CD14-positive monocyte (primary cell): ENCODE measurements around the gene AKAP6. TPM values are rescaled to one million over a fixed set of nuclear protein-coding genes. Genes with fewer than 3 reads are reported as not detected.

Experiments
- DNase-seq, 3 donors: peaks; one replicate each; pipeline ENCODE4 v3.0.0-alpha.2; 2011 to 2022
- H2AFZ ChIP-seq: 2 replicates; pipeline ENCODE4 v1.6.0; 2012; ENCODE audit warnings: mild to moderate bottlenecking, low read depth, low read length, inconsistent platforms; ENCODE audit not compliant: insufficient read depth, poor library complexity, severe bottlenecking
- H3K27ac ChIP-seq, 2 donors: 1 replicate in 1 of 2; 2 replicates in 1 of 2; pipeline ENCODE4 v1.5.1; 2012 to 2013; ENCODE audit warnings: low read length in 2 of 2, control low read depth in 1 of 2, inconsistent platforms in 1 of 2, low read depth in 1 of 2, mild to moderate bottlenecking in 1 of 2
- H3K27me3 ChIP-seq, 2 donors: one replicate each; pipeline versions ENCODE4 v1.6.0 to v1.6.1; 2011 to 2013; ENCODE audit warnings: low read length in 2 of 2; ENCODE audit not compliant: control insufficient read depth in 2 of 2, insufficient read depth in 2 of 2
- H3K36me3 ChIP-seq, 2 donors: replicated peaks in 1 of 2; 1 replicate in 1 of 2; 2 replicates in 1 of 2; pipeline versions ENCODE4 v1.5.1 to v1.6.1; 2012 to 2013; ENCODE audit warnings: low read length in 2 of 2, control low read depth in 1 of 2, inconsistent platforms in 1 of 2, mild to moderate bottlenecking in 1 of 2; ENCODE audit not compliant: insufficient read depth in 2 of 2, control insufficient read depth in 1 of 2
- H3K4me1 ChIP-seq, 2 donors: 1 replicate in 1 of 2; 2 replicates in 1 of 2; pipeline versions ENCODE4 v1.5.1 to v1.6.1; 2012 to 2013; ENCODE audit warnings: low read length in 2 of 2, control low read depth in 1 of 2, inconsistent platforms in 1 of 2, mild to moderate bottlenecking in 1 of 2, moderate library complexity in 1 of 2; ENCODE audit not compliant: insufficient read depth in 2 of 2, control insufficient read depth in 1 of 2
- H3K4me2 ChIP-seq: replicated peaks from 2 replicates; pipeline ENCODE3; 2012; ENCODE audit warnings: low read length, moderate library complexity, mild to moderate bottlenecking; ENCODE audit not compliant: poor library complexity, severe bottlenecking; ENCODE audit errors: extremely low read depth
- H3K4me3 ChIP-seq, 3 experiments: fragments of 200-600 bp in 1 of 3; sonication (generic) in 1 of 3; replicated peaks in 1 of 3; 1 replicate in 2 of 3; 2 replicates in 1 of 3; pipeline ENCODE4 v1.5.1; 2011 to 2013; ENCODE audit warnings: low read length in 3 of 3, mild to moderate bottlenecking in 3 of 3, control low read depth in 2 of 3, low read depth in 2 of 3, inconsistent platforms in 1 of 3, moderate library complexity in 1 of 3
- H3K79me2 ChIP-seq: 2 replicates; pipeline ENCODE4 v1.6.0; 2012; ENCODE audit warnings: mild to moderate bottlenecking, control low read depth, inconsistent platforms, low read length, moderate library complexity; ENCODE audit not compliant: insufficient read depth
- H3K9ac ChIP-seq: 2 replicates; pipeline ENCODE4 v1.6.0; 2017; ENCODE audit warnings: low read length, mild to moderate bottlenecking; ENCODE audit not compliant: insufficient read depth, poor library complexity, severe bottlenecking
- H3K9me3 ChIP-seq, 2 donors: replicated peaks in 1 of 2; 1 replicate in 1 of 2; 2 replicates in 1 of 2; pipeline versions ENCODE4 v1.5.1 to v1.6.1; 2012 to 2013; ENCODE audit warnings: low read length in 2 of 2, control low read depth in 1 of 2; ENCODE audit not compliant: control insufficient read depth in 1 of 2, insufficient read depth in 1 of 2
- H4K20me1 ChIP-seq: 2 replicates; pipeline ENCODE4 v1.6.0; 2012; ENCODE audit warnings: mild to moderate bottlenecking, low read length, control low read depth, moderate library complexity; ENCODE audit not compliant: insufficient read depth
- H3K27ac Mint-ChIP-seq, 7 donors: one replicate each; pipeline ENCODE4 v1.8.0; 2020; ENCODE audit warnings: mild to moderate bottlenecking in 7 of 7, mixed read lengths in 7 of 7, moderate library complexity in 6 of 7, inconsistent platforms in 2 of 7
- H3K27me3 Mint-ChIP-seq, 3 donors: one replicate each; pipeline ENCODE4 v1.8.0; 2021 to 2022; ENCODE audit warnings: low read depth in 3 of 3, mild to moderate bottlenecking in 3 of 3, mixed read lengths in 3 of 3, moderate library complexity in 3 of 3, inconsistent platforms in 1 of 3
- H3K36me3 Mint-ChIP-seq, 2 donors: one replicate each; pipeline ENCODE4 v1.8.0; 2020; ENCODE audit warnings: mixed read lengths in 2 of 2, inconsistent platforms in 1 of 2, mild to moderate bottlenecking in 1 of 2
- H3K4me1 Mint-ChIP-seq: one replicate; pipeline ENCODE4 v1.8.0; 2020; ENCODE audit warnings: mild to moderate bottlenecking, mixed read lengths
- H3K4me3 Mint-ChIP-seq, 2 donors: one replicate each; pipeline ENCODE4 v1.8.0; 2020; ENCODE audit warnings: mild to moderate bottlenecking in 2 of 2, mixed read lengths in 2 of 2, moderate library complexity in 1 of 2
- H3K9me3 Mint-ChIP-seq, 7 donors: one replicate each; pipeline ENCODE4 v1.8.0; 2020 to 2022; ENCODE audit warnings: mixed read lengths in 7 of 7, mild to moderate bottlenecking in 6 of 7, moderate library complexity in 6 of 7, inconsistent platforms in 2 of 7
- CTCF ChIP-seq: fragments of 200-600 bp; IDR thresholded peaks from one replicate; pipeline ENCODE4 v1.8.0; 2022; ENCODE audit warnings: antibody characterized with exemption, mild to moderate bottlenecking
- WGBS: methylation state at CpG from one replicate; pipeline ENCODE4 v1.1.5; 2013; ENCODE audit warnings: missing lambda C conversion rate; ENCODE audit not compliant: insufficient coverage; 5-methylcytosine and 5-hydroxymethylcytosine counted together
- intact Hi-C, 2 donors: fragments of 100-400 bp; cut with micrococcal nuclease; formaldehyde crosslinking; loops; one replicate each; pipeline versions ENCODE4 v1.15.0 to v1.15.1; 2023
- polyA plus RNA-seq, 3 donors: library from polyadenylated mRNA; depleted of rRNA in 1 of 3; unstranded in 2 of 3; stranded (reverse) in 1 of 3; fragments of 300-500 nt in 2 of 3; fragments of >200 nt in 1 of 3; fragmentation: Illumina TruSeq in 2 of 3; gene quantifications; 1 replicate in 2 of 3; 2 replicates in 1 of 3; pipeline ENCODE4 v1.2.3, GENCODE V29; 2012 to 2021

Gene AKAP6
- polyA plus RNA-seq, 3 donors: not detected

- Histone ChIP-seq H3K27ac (no peak overlapping the region), H4K20me1 (no peaks in the 10 kb centered on the region), H3K4me2 (no peak overlapping the region), H3K4me3 (no peak overlapping the region), H3K4me1 (peaks cover 0 to 4% of the 10 kb centered on the region in 2 donors), H3K79me2 (no peaks in the 10 kb centered on the region), H3K9ac (no peak overlapping the region), H2AFZ (no peak overlapping the region), H3K36me3 (no peaks in the 10 kb centered on the region), H3K9me3 (no peaks in the 10 kb centered on the region), H3K27me3 (no peaks in the 10 kb centered on the region)
- H3K9me3 Mint-ChIP-seq: peaks cover 0 to 2% (median 0%) of the 10 kb centered on the region in 7 donors
- intact Hi-C loops: no loop called here
- H3K27me3 Mint-ChIP-seq: peaks cover 0 to 2% (median 0%) of the 10 kb centered on the region in 3 donors
- no peak overlapping the region for H3K27ac Mint-ChIP-seq
- no peak for DNase-seq
- H3K4me3 Mint-ChIP-seq: no peak overlapping the region
- H3K36me3 Mint-ChIP-seq: no peaks in the 10 kb centered on the region
- WGBS: 80% methylated on average over 1 of the region's 5 CpGs
- H3K4me1 Mint-ChIP-seq: peaks cover 10% of the 10 kb centered on the region
- no peak for TF ChIP-seq CTCF
Measured at GRCh38 chr14:32728976-32729375, 399.9 kb downstream of the AKAP6 start.

GRCh38 chr14:32731249-32731648 is 402.2 kb downstream of the AKAP6 start:
- Mint-ChIP-seq H3K36me3 (no peaks in the 10 kb centered on the region), H3K27me3 (no peaks in the 10 kb centered on the region), H3K27ac (no peak overlapping the region), H3K4me1 (no peaks in the 10 kb centered on the region), H3K4me3 (no peak overlapping the region), H3K9me3 (peaks cover 0 to 2% (median 0%) of the 10 kb centered on the region in 7 donors)
- intact Hi-C loops: no loop called here
- Histone ChIP-seq H3K9ac (no peak overlapping the region), H3K27ac (no peak overlapping the region), H3K27me3 (no peaks in the 10 kb centered on the region), H3K9me3 (no peaks in the 10 kb centered on the region), H3K36me3 (no peaks in the 10 kb centered on the region), H3K4me2 (no peak overlapping the region), H3K79me2 (no peaks in the 10 kb centered on the region), H3K4me3 (no peak overlapping the region), H4K20me1 (no peaks in the 10 kb centered on the region), H3K4me1 (no peaks in the 10 kb centered on the region), H2AFZ (no peak overlapping the region)
- no peak for TF ChIP-seq CTCF
- no peak for DNase-seq
- WGBS: no CpG with 5 or more reads among the region's 2 CpGs
